Mucosa of descending colon (tissue), 3 donors: ENCODE data around the gene BLID. TPM values are rescaled to one million over a fixed set of nuclear protein-coding genes. Genes with fewer than 3 reads are reported as not detected.

Experiments used
- ATAC-seq: fragments of 200-7000 bp; cut with Tn5 transposase; one replicate; pipeline ENCODE4 v1.9.1; 2020; ENCODE audit warnings: mild to moderate bottlenecking, moderate library complexity
- DNase-seq, 3 donors: peaks; one replicate each; pipeline ENCODE4 v3.0.0-alpha.2; 2020
- H3K36me3 ChIP-seq: fragments of 200-600 bp; one replicate; pipeline ENCODE4 v1.8.0; 2021; ENCODE audit warnings: low read depth, mild to moderate bottlenecking
- H3K4me1 ChIP-seq: fragments of 200-600 bp; one replicate; pipeline ENCODE4 v1.8.0; 2021; ENCODE audit warnings: low read depth, mild to moderate bottlenecking
- H3K4me3 ChIP-seq: fragments of 200-600 bp; one replicate; pipeline ENCODE4 v1.8.0; 2021; ENCODE audit warnings: mild to moderate bottlenecking
- H3K9me3 ChIP-seq: fragments of 200-600 bp; one replicate; pipeline ENCODE4 v1.8.0; 2021; ENCODE audit warnings: mild to moderate bottlenecking
- CTCF ChIP-seq: fragments of 200-600 bp; IDR thresholded peaks from one replicate; pipeline ENCODE4 v1.8.0; 2022; ENCODE audit warnings: antibody characterized with exemption, mild to moderate bottlenecking
- intact Hi-C, 2 donors: fragments of 100-400 bp; cut with DNase I in 1 of 2; cut with micrococcal nuclease in 1 of 2; formaldehyde crosslinking; loops; one replicate each; pipeline versions ENCODE4 v1.11.0 to v1.11.1; 2022; cut with DNase I, micrococcal nuclease
- total RNA-seq, 3 donors: library from RNA; stranded (reverse); fragmentation: NEBNext Ultra II Directional in 2 of 3; extraction: Animal tissue kit (Norgen Biotek cat#: 25700) in 2 of 3; gene quantifications; one replicate each; pipeline versions ENCODE4 v1.2.1 to v1.2.4, GENCODE V29; 2021 to 2023
- donor health status: DM: no; HTN: no; CAD: no; lungs with moderate emphysema.
- donor health status: DM: no; HTN: no; CAD: no.
- donor health status: DM: no; HTN: yes; CAD: no.

Gene BLID
- total RNA-seq, 3 donors from 2014 or later: 0.73 TPM; not detected in 2

GRCh38 chr11:122159173-122159721 is 43.2 kb upstream of the BLID start:
- Histone ChIP-seq H3K4me1 (no peaks in the 10 kb centered on the region), H3K36me3 (no peaks in the 10 kb centered on the region), H3K9me3 (no peaks in the 10 kb centered on the region), H3K4me3 (no peak overlapping the region)
- intact Hi-C loops: no loop called here
- no peak for TF ChIP-seq CTCF
- DNase-seq (no peak), ATAC-seq (no peak)

GRCh38 chr11:122158171-122158570 is 42.2 kb upstream of the BLID start:
- Histone ChIP-seq H3K36me3 (no peaks in the 10 kb centered on the region), H3K4me3 (no peak overlapping the region), H3K4me1 (no peaks in the 10 kb centered on the region), H3K9me3 (no peaks in the 10 kb centered on the region)
- no peak for TF ChIP-seq CTCF
- intact Hi-C loops: no loop called here
- DNase-seq: no peak
- no peak for ATAC-seq

GRCh38 chr11:122157653-122158161 is 41.7 kb upstream of the BLID start:
- Histone ChIP-seq H3K4me1 (no peaks in the 10 kb centered on the region), H3K36me3 (no peaks in the 10 kb centered on the region), H3K9me3 (no peaks in the 10 kb centered on the region), H3K4me3 (no peak overlapping the region)
- DNase-seq (no peak), ATAC-seq (no peak)
- intact Hi-C loops: no loop called here
- no peak for TF ChIP-seq CTCF

GRCh38 chr11:122156940-122157382 is 40.9 kb upstream of the BLID start:
- TF ChIP-seq CTCF: no peak
- ATAC-seq (no peak), DNase-seq (no peak)
- Histone ChIP-seq H3K4me3 (no peak overlapping the region), H3K9me3 (no peaks in the 10 kb centered on the region), H3K36me3 (no peaks in the 10 kb centered on the region), H3K4me1 (no peaks in the 10 kb centered on the region)
- intact Hi-C loops: no loop called here

- Histone ChIP-seq H3K36me3 (no peaks in the 10 kb centered on the region), H3K4me1 (no peaks in the 10 kb centered on the region), H3K4me3 (no peak overlapping the region), H3K9me3 (no peaks in the 10 kb centered on the region)
- no peak for TF ChIP-seq CTCF
- no peak for ATAC-seq
- DNase-seq: no peak
- intact Hi-C loops: no loop called here
These were observed 39.9 kb upstream of the BLID start for GRCh38 chr11:122155765-122156527.
